ENCODE results near the gene TSKS.

Gene TSKS

GRCh38 chr19:49713236-49713845 is 49.8 kb downstream of the TSKS start:
- no peak for DNase-seq

GRCh38 chr19:49712397-49712859 is 50.7 kb downstream of the TSKS start:
- DNase-seq, result no peak

GRCh38 chr19:49710372-49710951 is 52.6 kb downstream of the TSKS start:
- DNase-seq, result no peak

GRCh38 chr19:49705919-49706318 is 57.2 kb downstream of the TSKS start:
- DNase-seq, result no peak

- no peak for DNase-seq
Observed at GRCh38 chr19:49704888-49705642, 58.0 kb downstream of the TSKS start.

GRCh38 chr19:49701271-49701786 is 61.8 kb downstream of the TSKS start:
- no peak for DNase-seq

GRCh38 chr19:49700563-49700962 is 62.5 kb downstream of the TSKS start:
- no peak for DNase-seq

GRCh38 chr19:49699364-49699763 is 63.7 kb downstream of the TSKS start:
- DNase-seq, result no peak

GRCh38 chr19:49696865-49697264 is 66.2 kb downstream of the TSKS start:
- no peak for DNase-seq

GRCh38 chr19:49696115-49696514 is 67.0 kb downstream of the TSKS start:
- DNase-seq, result no peak

GRCh38 chr19:49692147-49692506 is 71.0 kb downstream of the TSKS start:
- no peak for DNase-seq

- peak; percentile 35 for DNase-seq
Observed at GRCh38 chr19:49691243-49692146, 71.6 kb downstream of the TSKS start.

- peak; percentile 60 for DNase-seq
Observed at GRCh38 chr19:49690656-49691242, 72.4 kb downstream of the TSKS start, which contains the start of gene CPT1C. Gene CPT1C (plus strand): TSS chr19:49691116. CDS start chr19:49692253, 1,137 bp downstream.

GRCh38 chr19:49690079-49690655 is 72.9 kb downstream of the TSKS start:
- no peak for DNase-seq
